IPS DF 19.7 (cell line): Measurements from ENCODE around the gene OR2H2.

Experiments used
- DNase-seq: peaks from one replicate; pipeline ENCODE4 v3.0.0-alpha.2; 2013; ENCODE audit warnings: low read depth, low spot score

Gene OR2H2

GRCh38 chr6:29584821-29585220 lies at the start of gene OR2H2:
OR2H2 (plus strand) TSS chr6:29585121; CDS start chr6:29587945, 2,824 bp downstream.
- no peak for DNase-seq

GRCh38 chr6:29537714-29538403 lies 47.1 kb upstream of the OR2H2 start:
- DNase-seq = no peak

GRCh38 chr6:29547573-29547972 lies 37.3 kb upstream of the OR2H2 start:
- no peak for DNase-seq

- no peak for DNase-seq
Observed at GRCh38 chr6:29552512-29553051, 32.3 kb upstream of the OR2H2 start.

- no peak for DNase-seq
Observed at GRCh38 chr6:29553268-29554057, 31.5 kb upstream of the OR2H2 start.

- DNase-seq = no peak
Observed at GRCh38 chr6:29554764-29555163, 30.2 kb upstream of the OR2H2 start.

- no peak for DNase-seq
Observed at GRCh38 chr6:29557320-29557719, 27.6 kb upstream of the OR2H2 start.

GRCh38 chr6:29558439-29559079 lies 26.4 kb upstream of the OR2H2 start:
- DNase-seq = no peak

GRCh38 chr6:29559524-29560287 lies 25.2 kb upstream of the OR2H2 start, which contains the start of gene UBD:
UBD (minus strand) TSS chr6:29559732; CDS start chr6:29559701, 31 bp downstream.
- no peak for DNase-seq

GRCh38 chr6:29561091-29561490 lies 23.8 kb upstream of the OR2H2 start:
- DNase-seq = no peak

GRCh38 chr6:29561606-29562181 lies 23.2 kb upstream of the OR2H2 start:
- DNase-seq = no peak

- no peak for DNase-seq
Observed at GRCh38 chr6:29563435-29563965, 21.4 kb upstream of the OR2H2 start.

GRCh38 chr6:29564875-29565274 lies 20.0 kb upstream of the OR2H2 start:
- no peak for DNase-seq

- DNase-seq = no peak
Observed at GRCh38 chr6:29566856-29567255, 18.1 kb upstream of the OR2H2 start.

GRCh38 chr6:29567541-29567940 lies 17.4 kb upstream of the OR2H2 start:
- DNase-seq = no peak

GRCh38 chr6:29567991-29568390 lies 16.9 kb upstream of the OR2H2 start:
- no peak for DNase-seq

- no peak for DNase-seq
Observed at GRCh38 chr6:29576056-29576455, 8.9 kb upstream of the OR2H2 start.

- DNase-seq = no peak
Observed at GRCh38 chr6:29577544-29577943, 7.4 kb upstream of the OR2H2 start.

GRCh38 chr6:29589423-29590048 lies 4.6 kb downstream of the OR2H2 start:
- DNase-seq = peak; percentile 20

GRCh38 chr6:29590218-29590808 lies 5.4 kb downstream of the OR2H2 start:
- no peak for DNase-seq
